NCI-H526 (cell line): ENCODE data around the gene TNFRSF12A.

ENCODE experiments used
- DNase-seq, 2 experiments: peaks; one replicate each; lab custom pipeline; 2025; lab: John Stamatoyannopoulos, UW

TNFRSF12A gene, protein sequence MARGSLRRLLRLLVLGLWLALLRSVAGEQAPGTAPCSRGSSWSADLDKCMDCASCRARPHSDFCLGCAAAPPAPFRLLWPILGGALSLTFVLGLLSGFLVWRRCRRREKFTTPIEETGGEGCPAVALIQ

DNA sequence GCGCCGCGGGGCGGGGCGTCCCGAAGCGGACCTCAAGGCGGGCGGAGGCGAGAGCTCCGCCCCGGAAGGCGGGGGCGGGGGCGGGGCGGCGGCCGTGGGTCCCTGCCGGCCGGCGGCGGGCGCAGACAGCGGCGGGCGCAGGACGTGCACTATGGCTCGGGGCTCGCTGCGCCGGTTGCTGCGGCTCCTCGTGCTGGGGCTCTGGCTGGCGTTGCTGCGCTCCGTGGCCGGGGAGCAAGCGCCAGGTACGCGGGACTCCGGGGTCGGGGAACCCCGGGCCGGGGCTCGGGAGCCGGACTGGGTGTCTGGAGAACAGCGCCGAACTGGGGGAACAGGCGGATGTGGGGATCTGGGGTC is at the start of gene TNFRSF12A:
Gene TNFRSF12A (plus strand): TSS at position 122 of the 357 bp plus-strand sequence. CDS start 30 bp downstream, at position 152.
- DNase-seq = peak in 1 of 2 experiments; percentile 79

- no peak for DNase-seq
Measured at GRCh38 chr16:2970563-2970962, 49.6 kb upstream of the TNFRSF12A start.

DNA sequence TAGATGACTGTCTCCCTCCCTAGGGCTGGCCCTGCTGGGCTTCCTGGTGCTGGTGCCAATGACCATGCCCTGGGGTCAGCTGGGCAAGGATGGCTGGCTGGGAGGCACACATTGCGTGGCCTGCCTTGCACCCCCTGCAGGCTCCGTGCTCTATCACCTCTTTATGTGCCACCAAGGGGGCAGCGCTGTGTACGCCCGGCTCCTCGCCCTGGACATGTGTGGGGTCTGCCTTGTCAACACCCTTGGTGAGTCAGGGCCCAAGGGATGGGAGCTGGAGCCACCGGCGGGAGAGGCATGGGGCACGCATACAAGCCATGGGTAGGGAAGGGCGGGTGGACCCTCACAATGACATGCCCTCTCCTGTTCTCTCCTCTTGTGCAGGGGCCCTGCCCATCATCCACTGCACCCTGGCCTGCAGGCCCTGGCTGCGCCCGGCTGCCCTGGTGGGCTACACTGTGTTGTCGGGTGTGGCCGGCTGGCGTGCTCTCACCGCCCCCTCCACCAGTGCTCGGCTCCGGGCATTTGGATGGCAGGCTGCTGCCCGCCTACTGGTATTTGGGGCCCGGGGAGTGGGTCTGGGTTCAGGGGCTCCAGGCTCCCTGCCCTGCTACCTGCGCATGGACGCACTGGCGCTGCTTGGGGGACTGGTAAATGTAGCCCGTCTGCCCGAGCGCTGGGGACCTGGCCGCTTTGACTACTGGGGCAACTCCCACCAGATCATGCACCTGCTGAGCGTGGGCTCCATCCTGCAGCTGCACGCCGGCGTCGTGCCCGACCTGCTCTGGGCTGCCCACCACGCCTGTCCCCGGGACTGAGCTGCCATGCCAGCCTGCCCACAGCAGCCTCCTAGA is 48.8 kb upstream of the TNFRSF12A start:
- DNase-seq = no peak

DNA sequence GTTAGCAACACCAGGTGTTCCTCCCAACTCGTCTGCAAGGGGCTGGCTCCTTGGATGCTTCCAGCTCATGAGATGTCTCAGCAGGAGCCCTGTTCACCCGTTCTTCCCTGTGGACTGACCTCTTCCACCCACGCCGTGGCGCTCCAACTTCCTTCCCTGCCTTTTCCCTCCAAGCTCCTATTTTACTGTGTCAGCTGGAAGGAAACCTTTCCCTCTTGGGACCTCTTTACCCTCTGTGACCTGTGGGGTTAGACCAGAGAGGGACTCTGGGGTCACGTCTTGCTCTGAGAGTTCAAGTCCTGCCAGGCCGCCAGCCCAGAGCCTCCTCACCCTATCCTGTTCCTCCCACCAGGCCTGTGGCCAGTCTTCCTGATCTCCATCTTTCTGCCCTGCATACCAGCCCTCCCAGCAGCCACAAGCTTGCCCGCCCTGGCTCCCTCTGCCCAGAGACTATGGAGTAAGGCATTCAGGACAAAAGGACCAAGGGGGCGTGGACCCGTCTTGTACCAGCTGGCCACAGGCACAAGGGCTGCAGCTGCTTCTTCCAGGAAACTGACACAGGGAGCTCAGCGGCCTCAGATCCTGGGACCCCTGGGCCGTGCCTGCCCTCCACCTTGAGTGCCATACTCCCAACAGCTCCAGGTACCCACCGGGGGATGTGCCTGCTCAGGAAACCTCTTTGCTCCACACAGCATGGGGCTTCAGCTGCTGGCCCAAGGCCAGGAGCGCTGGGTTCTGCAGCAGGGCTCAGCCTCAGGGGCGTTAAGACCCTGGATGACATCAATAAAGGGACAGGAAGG is 48.0 kb upstream of the TNFRSF12A start:
- no peak for DNase-seq

DNA sequence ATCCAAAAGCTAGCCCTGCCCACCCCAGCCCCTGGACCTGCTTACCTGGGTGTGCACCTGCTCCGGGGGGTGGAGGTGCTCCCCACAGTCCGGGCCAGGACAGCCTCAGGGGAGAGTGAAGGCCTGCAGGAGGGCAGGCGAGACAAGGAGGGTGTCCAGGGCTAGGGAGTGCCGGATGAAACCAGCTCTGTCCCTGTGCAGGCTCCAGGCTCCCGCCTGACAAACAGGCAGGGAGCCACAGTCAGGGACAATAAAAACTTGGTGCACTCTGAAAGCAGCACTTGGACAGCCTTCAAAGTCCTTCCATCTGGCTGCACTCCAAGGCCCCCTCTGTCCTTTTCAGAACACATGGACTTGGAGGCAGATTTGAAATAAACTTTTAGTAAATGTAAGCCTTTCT is 47.1 kb upstream of the TNFRSF12A start:
- DNase-seq = no peak

DNA sequence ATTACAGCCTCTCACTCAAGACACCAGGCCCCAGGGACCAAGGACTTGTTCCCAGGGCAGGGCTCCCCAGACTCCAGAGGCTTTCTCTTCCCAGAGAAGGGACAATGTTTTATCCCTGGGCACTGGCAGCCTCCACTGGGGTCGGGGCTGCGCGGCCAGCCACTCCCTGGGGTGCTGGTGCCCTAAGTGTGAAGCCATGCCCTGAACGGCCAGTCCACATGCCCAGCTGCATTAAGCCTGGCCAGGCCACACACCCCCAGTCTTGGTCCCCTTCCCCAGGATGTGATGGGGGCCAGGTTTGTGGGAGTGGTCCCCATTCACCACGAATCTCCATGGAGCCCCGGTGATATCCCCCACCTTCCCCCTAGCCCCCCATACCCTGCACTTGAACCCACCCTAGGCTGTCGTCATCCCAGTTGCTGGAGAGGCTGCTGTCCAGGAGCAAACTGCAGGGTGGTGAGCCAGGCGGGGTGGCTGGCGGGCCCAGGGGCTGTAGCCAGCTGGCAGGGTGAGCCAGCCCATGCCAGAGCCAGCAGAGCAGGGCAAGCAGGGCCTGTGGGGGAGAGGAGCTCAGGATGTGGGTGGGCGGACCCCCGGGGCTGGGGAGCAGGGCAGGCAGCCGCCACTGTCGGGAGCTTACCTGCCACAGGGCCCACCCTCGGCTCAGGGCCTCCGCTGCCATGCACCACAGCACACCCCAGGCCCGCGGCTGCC is 46.4 kb upstream of the TNFRSF12A start:
- DNase-seq = no peak

- DNase-seq = no peak
Measured at GRCh38 chr16:2974319-2975056, 45.7 kb upstream of the TNFRSF12A start.

- DNase-seq = no peak
Measured at GRCh38 chr16:2975161-2975795, 44.9 kb upstream of the TNFRSF12A start.

DNA sequence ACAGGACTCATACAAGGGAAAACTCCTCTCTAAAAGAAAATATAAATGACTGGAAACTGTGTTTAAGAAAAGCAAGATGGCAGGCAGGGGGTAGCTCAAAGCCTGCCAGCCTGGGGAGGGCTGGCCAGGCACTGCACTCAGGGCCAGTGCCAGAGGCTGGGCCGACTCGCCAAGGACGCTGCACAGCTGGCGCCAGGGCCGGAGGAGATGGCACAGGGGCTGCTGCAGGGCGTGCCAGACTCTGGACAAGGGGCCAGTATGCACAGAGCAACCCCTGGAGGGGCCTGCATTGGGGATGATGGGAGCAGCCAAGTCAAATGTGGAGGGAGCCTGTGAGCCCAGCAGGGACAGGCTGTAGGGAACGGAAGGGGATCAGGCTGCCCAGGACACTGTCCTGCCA is 44.0 kb upstream of the TNFRSF12A start:
- no peak for DNase-seq

- no peak for DNase-seq
Measured at GRCh38 chr16:2976673-2977072, 43.5 kb upstream of the TNFRSF12A start.

GRCh38 chr16:2977440-2977839 is 42.7 kb upstream of the TNFRSF12A start:
- DNase-seq = no peak

GRCh38 chr16:2979669-2980226 is 40.4 kb upstream of the TNFRSF12A start:
- DNase-seq = no peak

- peak in 1 of 2 experiments; percentile 90 for DNase-seq
Measured at GRCh38 chr16:2980227-2981176, 39.7 kb upstream of the TNFRSF12A start, which contains the start of gene PKMYT1. Gene PKMYT1, minus strand, starts transcription at chr16:2980446. Its CDS starts 789 bp downstream, at chr16:2979657.

DNA sequence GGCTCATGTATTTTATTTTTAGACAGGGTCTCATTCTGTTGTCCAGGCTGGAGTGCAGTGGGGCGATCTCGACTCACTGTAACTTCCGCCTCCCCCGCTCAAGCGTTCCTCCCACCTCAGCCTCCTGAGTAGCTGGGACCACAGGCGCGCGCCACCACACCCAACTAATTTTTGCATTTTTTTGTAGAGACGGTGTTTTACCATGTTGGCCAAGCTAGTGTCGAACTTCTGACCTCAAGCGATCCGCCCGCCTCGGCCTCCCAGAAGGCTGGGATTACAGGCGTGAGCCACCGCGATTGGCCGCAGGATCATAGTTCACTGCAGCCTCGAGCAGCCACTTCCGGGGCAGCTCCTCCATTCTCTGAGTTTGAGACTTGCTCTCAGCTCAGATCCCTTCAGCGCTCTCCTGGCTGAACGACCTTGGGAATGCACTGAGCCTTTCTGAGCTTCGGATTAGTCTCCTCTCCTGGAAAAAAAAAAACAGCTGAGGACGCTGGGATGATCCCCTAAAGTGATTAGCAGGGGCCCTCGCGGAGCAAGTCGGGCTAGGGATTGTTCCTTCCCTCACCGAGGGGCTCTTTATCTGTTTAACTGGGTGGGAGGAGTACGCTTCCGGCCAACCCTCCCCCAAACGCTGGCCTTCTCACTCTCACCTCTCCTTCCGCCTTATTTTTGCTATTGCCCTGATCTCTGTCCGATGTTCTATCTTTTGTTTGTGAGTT is 38.8 kb upstream of the TNFRSF12A start:
- DNase-seq = no peak

GRCh38 chr16:2981899-2982250 is 38.3 kb upstream of the TNFRSF12A start:
- no peak for DNase-seq

GRCh38 chr16:2982402-2982801 is 37.8 kb upstream of the TNFRSF12A start:
- no peak for DNase-seq

- DNase-seq = peak; percentile 11 to 75
Measured at GRCh38 chr16:2983706-2984136, 36.4 kb upstream of the TNFRSF12A start.

DNA sequence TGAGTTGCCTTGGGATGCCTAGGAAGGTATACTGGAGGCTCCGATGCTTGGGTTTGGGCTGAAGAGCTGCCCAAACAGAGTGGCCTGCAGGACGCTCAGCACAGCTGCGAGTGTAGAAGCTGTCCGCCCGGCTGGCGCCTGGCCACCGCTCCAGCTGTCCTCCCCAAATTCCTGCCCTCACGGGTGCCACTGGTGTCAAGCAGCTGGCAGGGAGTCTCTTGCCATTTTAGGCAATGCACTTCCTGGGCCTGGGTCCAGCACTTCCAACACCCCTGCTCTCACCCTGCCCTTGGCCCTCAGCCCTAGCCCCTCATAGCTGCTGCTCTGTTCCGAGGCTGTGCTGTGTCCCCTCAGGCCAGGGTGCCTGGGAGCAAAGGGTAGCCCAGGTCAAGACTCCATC is 34.7 kb upstream of the TNFRSF12A start:
- no peak for DNase-seq

GRCh38 chr16:2985893-2986355 is 34.2 kb upstream of the TNFRSF12A start:
- no peak for DNase-seq
